Muscle of leg (tissue), 11 donors: ENCODE measurements around the gene ABCE1. TPM values are rescaled to one million over a fixed set of nuclear protein-coding genes. Genes with fewer than 3 reads are reported as not detected.

Experiments
- DNase-seq: peaks from one replicate; pipeline ENCODE4 v3.0.0; 2013
- H3K27ac ChIP-seq: one replicate; pipeline ENCODE4 v1.5.1; 2013; ENCODE audit warnings: mild to moderate bottlenecking, low read length, control low read depth
- H3K27me3 ChIP-seq: one replicate; pipeline ENCODE4 v1.6.1; 2013; ENCODE audit warnings: low read length; ENCODE audit not compliant: control insufficient read depth, insufficient read depth
- H3K36me3 ChIP-seq: one replicate; pipeline ENCODE4 v1.6.1; 2013; ENCODE audit warnings: low read length; ENCODE audit not compliant: control insufficient read depth, insufficient read depth
- H3K4me1 ChIP-seq: one replicate; pipeline ENCODE4 v1.6.1; 2013; ENCODE audit warnings: low read length; ENCODE audit not compliant: control insufficient read depth, insufficient read depth
- H3K4me3 ChIP-seq: one replicate; pipeline ENCODE4 v1.5.1; 2013; ENCODE audit warnings: low read length, control low read depth
- H3K9me3 ChIP-seq: replicated peaks from 2 replicates; pipeline ENCODE4 v1.6.1; 2013; ENCODE audit warnings: low read depth, low read length; ENCODE audit not compliant: control insufficient read depth
- WGBS: methylation state at CpG from one replicate; pipeline ENCODE4 v1.1.5; 2013; ENCODE audit warnings: missing lambda C conversion rate; ENCODE audit not compliant: insufficient coverage; 5-methylcytosine and 5-hydroxymethylcytosine counted together
- polyA plus RNA-seq, 8 donors: library from polyadenylated mRNA; unstranded; fragments of 120-200 nt; gene quantifications; one replicate each; pipeline versions ENCODE4 v1.2.1 to v1.2.3, GENCODE V29; 2013; ENCODE audit warnings: inconsistent platforms in 1 of 8, low replicate concordance in 1 of 8; ENCODE audit not compliant: insufficient read length in 8 of 8, insufficient read depth in 1 of 8
- total RNA-seq: library from RNA; stranded (reverse); fragments of 120-200 nt; gene quantifications from one replicate; pipeline ENCODE4 v1.2.4, GENCODE V29; 2013

Gene ABCE1
- total and polyA plus RNA-seq, 9 donors: 40.4 to 80.6 (median 55.7) TPM

GRCh38 chr4:145099653-145100052 lies 1.5 kb downstream of the ABCE1 start:
- WGBS: no CpG with 5 or more reads among the region's 5 CpGs
- peaks cover 8% of the 10 kb centered on the region for H3K36me3 ChIP-seq
- peak; percentile 8 for DNase-seq
- H3K4me3 ChIP-seq: peak overlapping the region; percentile 84
- H3K27me3 ChIP-seq: no peaks in the 10 kb centered on the region
- peaks cover 6% of the 10 kb centered on the region for H3K4me1 ChIP-seq
- peaks cover under 1% of the 10 kb centered on the region for H3K9me3 ChIP-seq
- H3K27ac ChIP-seq: peak overlapping the region; percentile 22

DNA sequence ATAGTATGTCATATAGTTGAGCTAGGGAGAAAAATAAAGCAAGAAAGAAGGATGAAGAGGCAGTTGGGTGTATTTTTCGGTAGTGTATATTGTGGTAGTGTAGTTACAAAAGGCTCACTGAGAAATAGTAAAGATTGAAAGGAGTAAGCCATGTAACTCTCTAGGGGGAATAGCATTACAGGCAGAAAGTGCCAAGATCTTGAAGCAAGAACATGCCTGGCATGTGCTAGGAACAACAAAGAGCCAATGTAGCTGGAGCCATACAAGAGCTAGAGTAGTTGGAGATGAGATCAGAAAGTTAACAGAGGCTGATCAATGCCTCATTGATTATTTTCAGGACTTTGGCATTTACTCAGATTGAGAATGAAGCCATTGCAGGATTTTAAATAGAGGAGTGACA lies 3.0 kb downstream of the ABCE1 start:
- Histone ChIP-seq H3K27me3 (no peaks in the 10 kb centered on the region), H3K36me3 (no peaks in the 10 kb centered on the region), H3K4me3 (no peak overlapping the region), H3K9me3 (no peaks in the 10 kb centered on the region), H3K4me1 (peaks cover 6% of the 10 kb centered on the region), H3K27ac (no peak overlapping the region)
- WGBS: 94% methylated on average over 1 of the region's 1 CpG
- DNase-seq: no peak

DNA sequence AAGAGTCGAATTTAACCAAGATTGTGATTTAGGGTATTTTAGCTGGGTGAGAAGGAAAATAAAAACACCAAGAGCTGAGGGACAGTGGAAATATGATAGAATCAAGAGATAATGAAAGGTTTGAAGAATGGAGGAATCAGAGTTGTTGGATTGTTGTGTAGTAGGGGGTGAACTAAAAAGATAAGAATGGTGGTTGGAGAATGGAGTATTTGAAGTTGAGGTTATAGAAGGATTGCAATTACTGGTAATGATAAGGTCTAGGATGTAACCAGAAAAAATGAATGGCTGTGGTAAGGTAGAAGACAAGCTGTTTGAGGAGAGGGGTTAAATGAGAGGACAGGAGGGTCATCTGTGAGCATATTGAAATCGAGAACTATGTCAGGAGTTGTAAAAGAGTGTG lies 4.5 kb downstream of the ABCE1 start:
- no peak overlapping the region for H3K27ac ChIP-seq
- no peak overlapping the region for H3K4me3 ChIP-seq
- 62% methylated on average over 2 of the region's 2 CpGs for WGBS
- DNase-seq: no peak
- no peaks in the 10 kb centered on the region for H3K4me1 ChIP-seq
- H3K36me3 ChIP-seq: peaks cover 3% of the 10 kb centered on the region
- H3K9me3 ChIP-seq: no peaks in the 10 kb centered on the region
- no peaks in the 10 kb centered on the region for H3K27me3 ChIP-seq

DNA sequence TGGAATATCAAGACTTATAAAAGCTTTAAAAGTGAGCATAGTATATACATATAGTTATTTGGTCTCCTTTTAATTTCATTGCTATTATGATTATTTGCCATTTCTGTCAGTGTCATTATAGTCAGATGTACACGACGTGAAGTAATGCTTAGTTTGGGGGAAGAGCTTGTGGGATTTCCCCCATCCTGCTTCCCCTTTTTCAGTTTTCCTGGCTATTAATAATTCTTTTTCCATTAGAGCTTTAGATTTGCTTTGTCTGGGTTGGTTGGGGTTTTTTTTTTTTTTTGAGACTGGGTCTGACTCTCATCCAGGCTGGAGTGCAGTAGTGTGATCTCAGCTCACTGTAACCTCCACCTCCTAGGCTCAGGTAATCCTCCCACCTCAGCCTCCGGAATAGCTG lies 5.4 kb downstream of the ABCE1 start:
- Histone ChIP-seq H3K27ac (no peak overlapping the region), H3K4me1 (no peaks in the 10 kb centered on the region), H3K9me3 (no peaks in the 10 kb centered on the region), H3K4me3 (no peak overlapping the region), H3K36me3 (peaks cover 3% of the 10 kb centered on the region), H3K27me3 (no peaks in the 10 kb centered on the region)
- DNase-seq: peak; percentile 44
- WGBS: no CpG with 5 or more reads among the region's 3 CpGs

- Histone ChIP-seq H3K9me3 (no peaks in the 10 kb centered on the region), H3K36me3 (peaks cover 8% of the 10 kb centered on the region)
- no CpG with 5 or more reads among the region's 2 CpGs for WGBS
Observed at GRCh38 chr4:145107126-145107525, 9.0 kb downstream of the ABCE1 start.

GRCh38 chr4:145108128-145108527 lies 10.0 kb downstream of the ABCE1 start:
- peaks cover 13% of the 10 kb centered on the region for H3K36me3 ChIP-seq
- no peaks in the 10 kb centered on the region for H3K9me3 ChIP-seq
- H3K27me3 ChIP-seq: no peaks in the 10 kb centered on the region
- no peak for DNase-seq
- no peak overlapping the region for H3K4me3 ChIP-seq
- no peak overlapping the region for H3K27ac ChIP-seq
- H3K4me1 ChIP-seq: no peaks in the 10 kb centered on the region

More at GRCh38 chr4:145107126-145107525, 9.0 kb downstream of the ABCE1 start:
- Histone ChIP-seq H3K4me1 (no peaks in the 10 kb centered on the region), H3K4me3 (no peak overlapping the region), H3K27ac (no peak overlapping the region), H3K27me3 (no peaks in the 10 kb centered on the region)
- DNase-seq: no peak

GRCh38 chr4:145125396-145125795 lies 27.3 kb downstream of the ABCE1 start:
- Histone ChIP-seq H3K36me3 (peaks cover 29% of the 10 kb centered on the region), H3K4me1 (no peaks in the 10 kb centered on the region), H3K27me3 (no peaks in the 10 kb centered on the region), H3K27ac (no peak overlapping the region), H3K9me3 (no peaks in the 10 kb centered on the region), H3K4me3 (no peak overlapping the region)
- WGBS: no CpG with 5 or more reads among the region's 2 CpGs
- DNase-seq: no peak

- Histone ChIP-seq H3K27ac (no peak overlapping the region), H3K36me3 (peaks cover 20% of the 10 kb centered on the region), H3K9me3 (no peaks in the 10 kb centered on the region), H3K27me3 (no peaks in the 10 kb centered on the region), H3K4me3 (no peak overlapping the region), H3K4me1 (no peaks in the 10 kb centered on the region)
- no peak for DNase-seq
Observed at GRCh38 chr4:145130130-145130529, 32.0 kb downstream of the ABCE1 start.

GRCh38 chr4:145130788-145131399 lies 32.8 kb downstream of the ABCE1 start:
- no peaks in the 10 kb centered on the region for H3K9me3 ChIP-seq
- peaks cover 13% of the 10 kb centered on the region for H3K36me3 ChIP-seq
- H3K4me1 ChIP-seq: no peaks in the 10 kb centered on the region
- H3K4me3 ChIP-seq: no peak overlapping the region
- peak; percentile 7 for DNase-seq
- no peak overlapping the region for H3K27ac ChIP-seq
- no peaks in the 10 kb centered on the region for H3K27me3 ChIP-seq
- no CpG with 5 or more reads among the region's 2 CpGs for WGBS

DNA sequence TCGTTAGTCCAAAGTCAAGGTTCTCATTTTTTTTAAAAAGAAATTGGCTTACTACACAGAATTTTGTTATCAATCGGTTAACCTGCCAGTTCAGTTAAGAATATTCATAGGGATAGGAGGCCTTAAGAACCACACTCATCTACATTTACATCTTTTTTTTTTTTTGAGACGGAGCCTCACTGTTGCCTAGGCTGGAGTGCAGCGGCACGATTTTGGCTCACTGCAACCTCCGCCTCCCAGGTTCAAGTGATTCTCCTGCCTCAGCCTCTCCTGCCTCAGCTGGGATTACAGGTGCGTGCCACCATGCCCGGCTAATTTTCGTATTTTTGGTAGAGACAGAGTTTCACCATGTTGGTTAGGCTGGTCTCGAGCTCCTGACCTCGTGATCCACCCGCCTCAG lies 33.7 kb downstream of the ABCE1 start:
- H3K27ac ChIP-seq: no peak overlapping the region
- no peaks in the 10 kb centered on the region for H3K27me3 ChIP-seq
- WGBS: 88% methylated on average over 6 of the region's 12 CpGs
- no peak for DNase-seq
- H3K9me3 ChIP-seq: no peaks in the 10 kb centered on the region
- no peak overlapping the region for H3K4me3 ChIP-seq
- H3K36me3 ChIP-seq: peaks cover 9% of the 10 kb centered on the region
- H3K4me1 ChIP-seq: no peaks in the 10 kb centered on the region

DNA sequence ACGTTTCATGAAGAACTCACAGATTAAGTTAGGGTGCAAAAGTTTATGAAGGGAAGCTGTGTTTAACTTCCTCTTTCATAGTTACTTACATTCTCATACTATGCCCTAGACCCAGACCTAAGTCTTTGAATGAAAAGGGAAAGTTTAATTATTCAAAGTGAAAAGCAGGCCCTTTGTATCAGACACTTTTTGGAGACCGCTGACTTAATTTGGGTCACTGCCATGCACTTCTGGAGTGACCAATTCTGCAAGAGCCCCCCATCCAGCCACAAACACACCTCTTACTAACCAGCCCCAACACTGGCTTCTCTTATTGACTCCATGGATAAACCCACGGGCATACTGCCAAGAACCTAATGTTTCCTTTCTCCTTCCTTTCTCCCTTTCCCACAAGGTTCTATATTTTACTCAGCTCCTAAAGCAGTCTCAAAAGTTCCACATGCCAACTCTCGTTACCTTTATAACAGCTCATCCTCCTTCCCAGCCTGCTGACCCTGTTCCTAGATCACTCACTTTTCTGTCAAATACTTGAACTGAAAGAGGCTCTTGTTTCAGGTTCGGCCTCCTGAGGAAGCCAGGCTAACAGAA lies 34.5 kb downstream of the ABCE1 start:
- Histone ChIP-seq H3K4me1 (no peaks in the 10 kb centered on the region), H3K9me3 (no peaks in the 10 kb centered on the region), H3K27ac (no peak overlapping the region), H3K4me3 (no peak overlapping the region), H3K36me3 (peaks cover 14% of the 10 kb centered on the region), H3K27me3 (no peaks in the 10 kb centered on the region)
- peak; percentile 24 for DNase-seq
- WGBS: 68% methylated on average over 2 of the region's 5 CpGs
